Lower lobe of right lung (tissue), 2 donors: Measurements from ENCODE around the gene ASIC4. TPM values are rescaled to one million over a fixed set of nuclear protein-coding genes. Genes with fewer than 3 reads are reported as not detected.

Source experiments
- ATAC-seq, 2 donors: fragments of 200-7000 bp; cut with Tn5 transposase; one replicate each; pipeline ENCODE4 v1.9.1; 2020 to 2022; ENCODE audit warnings: mild to moderate bottlenecking in 2 of 2, moderate library complexity in 2 of 2
- DNase-seq: peaks from one replicate; pipeline ENCODE4 v3.0.0-alpha.2; 2020
- H3K27ac ChIP-seq: fragments of 200-600 bp; one replicate; pipeline ENCODE4 v1.8.0; 2022
- H3K27me3 ChIP-seq: fragments of 200-600 bp; one replicate; pipeline ENCODE4 v1.8.0; 2022; ENCODE audit warnings: low read depth
- H3K36me3 ChIP-seq: fragments of 200-600 bp; one replicate; pipeline ENCODE4 v1.8.0; 2022; ENCODE audit warnings: mild to moderate bottlenecking
- H3K4me1 ChIP-seq: fragments of 200-600 bp; one replicate; pipeline ENCODE4 v1.8.0; 2022
- H3K4me3 ChIP-seq: fragments of 200-600 bp; one replicate; pipeline ENCODE4 v1.8.0; 2022; ENCODE audit warnings: mild to moderate bottlenecking
- H3K9me3 ChIP-seq: fragments of 200-600 bp; one replicate; pipeline ENCODE4 v1.8.0; 2022
- intact Hi-C: fragments of 100-400 bp; cut with DNase I; formaldehyde crosslinking; loops from one replicate; pipeline ENCODE4 v1.11.0; 2022
- long read RNA-seq: library from polyadenylated mRNA; unstranded; transcript quantifications from one replicate; pipeline ENCODE4 v2.0.0, GENCODE V29; 2021
- total RNA-seq: library from RNA; stranded (reverse); fragmentation: NEBNext Ultra II Directional; extraction: Animal tissue kit (Norgen Biotek cat#: 25700); gene quantifications from one replicate; pipeline ENCODE4 v1.2.1, GENCODE V29; 2021
- TF ChIP-seq, protein P1 (sequence below): fragments of 200-600 bp; IDR thresholded peaks from one replicate; pipeline ENCODE4 v1.8.0; 2022; ENCODE audit warnings: antibody characterized with exemption, mild to moderate bottlenecking
- donor health status: DM: no; HTN: yes; CAD: no; lungs with severe emphysema.

Gene ASIC4, protein sequence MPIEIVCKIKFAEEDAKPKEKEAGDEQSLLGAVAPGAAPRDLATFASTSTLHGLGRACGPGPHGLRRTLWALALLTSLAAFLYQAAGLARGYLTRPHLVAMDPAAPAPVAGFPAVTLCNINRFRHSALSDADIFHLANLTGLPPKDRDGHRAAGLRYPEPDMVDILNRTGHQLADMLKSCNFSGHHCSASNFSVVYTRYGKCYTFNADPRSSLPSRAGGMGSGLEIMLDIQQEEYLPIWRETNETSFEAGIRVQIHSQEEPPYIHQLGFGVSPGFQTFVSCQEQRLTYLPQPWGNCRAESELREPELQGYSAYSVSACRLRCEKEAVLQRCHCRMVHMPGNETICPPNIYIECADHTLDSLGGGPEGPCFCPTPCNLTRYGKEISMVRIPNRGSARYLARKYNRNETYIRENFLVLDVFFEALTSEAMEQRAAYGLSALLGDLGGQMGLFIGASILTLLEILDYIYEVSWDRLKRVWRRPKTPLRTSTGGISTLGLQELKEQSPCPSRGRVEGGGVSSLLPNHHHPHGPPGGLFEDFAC
- total RNA-seq = 0.53 TPM
- long read RNA-seq = 0 reads

DNA sequence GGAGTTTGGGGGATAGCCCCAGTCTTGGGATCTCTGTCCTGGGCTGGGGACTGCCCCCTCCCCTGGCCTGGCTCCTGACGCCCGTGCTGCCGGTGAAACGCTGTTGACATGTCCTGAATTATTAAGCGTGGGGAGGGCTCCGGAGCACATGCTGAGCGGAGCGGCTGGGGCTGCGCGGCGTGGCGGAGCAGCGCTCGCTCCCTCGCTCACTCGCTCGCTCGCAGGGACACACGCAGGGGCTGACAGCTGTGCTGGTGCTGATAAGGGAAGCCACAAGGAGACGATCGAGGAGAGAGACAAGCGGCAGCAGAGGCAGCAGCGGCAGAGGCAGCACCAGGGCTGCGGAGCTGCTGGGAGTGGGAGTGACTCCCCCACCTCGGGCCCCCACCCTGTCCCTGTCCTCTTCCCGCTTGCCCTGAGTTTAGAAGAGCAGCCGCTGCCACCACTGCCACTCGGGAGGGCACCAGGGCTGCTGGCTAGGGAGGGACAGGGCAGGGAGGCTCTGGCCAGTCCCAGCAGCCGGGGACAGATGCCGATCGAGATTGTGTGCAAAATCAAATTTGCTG, at the start of gene ASIC4:
Gene ASIC4, plus strand, starts transcription at position 287 of the 566 bp plus-strand sequence. Its CDS starts 243 bp downstream, at position 530.
- intact Hi-C loops = no loop called here
- ATAC-seq = peak in 1 of 2 donors; percentile 3

DNA sequence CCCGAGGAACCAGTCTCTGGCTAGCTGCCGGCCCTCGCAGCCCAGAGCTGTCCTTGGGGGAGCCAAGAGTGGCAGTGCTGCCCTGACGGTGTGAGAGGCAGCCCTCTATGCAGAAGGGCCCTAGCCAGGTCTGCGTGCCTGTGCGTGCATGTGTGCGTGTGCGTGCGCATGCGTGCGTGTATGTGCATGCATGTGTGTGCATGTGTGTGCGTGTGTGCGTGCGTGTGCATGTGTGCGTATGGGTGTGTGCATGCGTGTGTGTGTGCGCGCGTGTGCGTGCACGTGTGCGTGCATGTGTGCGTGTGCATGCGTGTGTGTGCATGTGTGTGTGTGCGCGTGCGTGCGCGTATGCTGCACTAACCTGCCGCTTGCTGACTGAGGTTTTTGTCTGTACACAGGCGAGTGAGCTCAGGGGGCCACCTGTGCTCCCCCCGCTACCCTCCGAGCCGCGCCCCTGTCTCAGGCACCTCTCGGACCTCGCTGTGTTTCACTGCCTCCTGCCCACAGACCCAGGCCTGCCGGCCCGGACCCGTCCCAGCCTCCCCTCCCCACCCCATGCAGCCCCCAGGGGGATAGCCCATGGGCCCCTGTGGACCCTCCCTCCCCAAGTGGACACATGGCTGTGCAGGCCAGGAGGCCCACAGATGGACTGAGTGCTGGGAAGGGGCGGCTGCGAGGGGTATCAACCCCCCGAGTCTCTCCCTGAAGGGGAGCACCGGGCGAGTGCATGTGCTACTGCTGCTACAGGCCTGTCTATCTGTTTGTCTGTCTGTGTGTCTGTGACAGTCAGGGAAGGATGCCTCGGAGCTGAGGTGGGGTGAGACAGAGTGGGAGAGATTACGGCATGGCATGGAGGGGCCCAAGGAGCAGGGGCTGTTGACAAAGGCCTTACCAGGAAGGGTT, 48.4 kb upstream of the ASIC4 start:
- TF ChIP-seq, protein P1, sequence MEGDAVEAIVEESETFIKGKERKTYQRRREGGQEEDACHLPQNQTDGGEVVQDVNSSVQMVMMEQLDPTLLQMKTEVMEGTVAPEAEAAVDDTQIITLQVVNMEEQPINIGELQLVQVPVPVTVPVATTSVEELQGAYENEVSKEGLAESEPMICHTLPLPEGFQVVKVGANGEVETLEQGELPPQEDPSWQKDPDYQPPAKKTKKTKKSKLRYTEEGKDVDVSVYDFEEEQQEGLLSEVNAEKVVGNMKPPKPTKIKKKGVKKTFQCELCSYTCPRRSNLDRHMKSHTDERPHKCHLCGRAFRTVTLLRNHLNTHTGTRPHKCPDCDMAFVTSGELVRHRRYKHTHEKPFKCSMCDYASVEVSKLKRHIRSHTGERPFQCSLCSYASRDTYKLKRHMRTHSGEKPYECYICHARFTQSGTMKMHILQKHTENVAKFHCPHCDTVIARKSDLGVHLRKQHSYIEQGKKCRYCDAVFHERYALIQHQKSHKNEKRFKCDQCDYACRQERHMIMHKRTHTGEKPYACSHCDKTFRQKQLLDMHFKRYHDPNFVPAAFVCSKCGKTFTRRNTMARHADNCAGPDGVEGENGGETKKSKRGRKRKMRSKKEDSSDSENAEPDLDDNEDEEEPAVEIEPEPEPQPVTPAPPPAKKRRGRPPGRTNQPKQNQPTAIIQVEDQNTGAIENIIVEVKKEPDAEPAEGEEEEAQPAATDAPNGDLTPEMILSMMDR = no peak
- H3K9me3 ChIP-seq = no peaks in the 10 kb centered on the region
- H3K4me1 ChIP-seq = no peaks in the 10 kb centered on the region
- DNase-seq = no peak
- no peak overlapping the region for H3K27ac ChIP-seq
- no peak overlapping the region for H3K4me3 ChIP-seq
- H3K27me3 ChIP-seq = no peaks in the 10 kb centered on the region
- ATAC-seq = no peak
- H3K36me3 ChIP-seq = no peaks in the 10 kb centered on the region
- intact Hi-C loops = no loop called here

More for the DNA sequence above, at the start of gene ASIC4:
- no peak for DNase-seq
- H3K4me1 ChIP-seq = peaks cover 12% of the 10 kb centered on the region
- no peak within 1 kb of the TSS for H3K4me3 ChIP-seq
- TF ChIP-seq, protein P1 = no peak
- H3K27me3 ChIP-seq = peaks cover 81% of the 10 kb centered on the region
- H3K27ac ChIP-seq = no peak within 1 kb of the TSS
- H3K9me3 ChIP-seq = no peaks in the 10 kb centered on the region
- no peaks in the 10 kb centered on the region for H3K36me3 ChIP-seq

DNA sequence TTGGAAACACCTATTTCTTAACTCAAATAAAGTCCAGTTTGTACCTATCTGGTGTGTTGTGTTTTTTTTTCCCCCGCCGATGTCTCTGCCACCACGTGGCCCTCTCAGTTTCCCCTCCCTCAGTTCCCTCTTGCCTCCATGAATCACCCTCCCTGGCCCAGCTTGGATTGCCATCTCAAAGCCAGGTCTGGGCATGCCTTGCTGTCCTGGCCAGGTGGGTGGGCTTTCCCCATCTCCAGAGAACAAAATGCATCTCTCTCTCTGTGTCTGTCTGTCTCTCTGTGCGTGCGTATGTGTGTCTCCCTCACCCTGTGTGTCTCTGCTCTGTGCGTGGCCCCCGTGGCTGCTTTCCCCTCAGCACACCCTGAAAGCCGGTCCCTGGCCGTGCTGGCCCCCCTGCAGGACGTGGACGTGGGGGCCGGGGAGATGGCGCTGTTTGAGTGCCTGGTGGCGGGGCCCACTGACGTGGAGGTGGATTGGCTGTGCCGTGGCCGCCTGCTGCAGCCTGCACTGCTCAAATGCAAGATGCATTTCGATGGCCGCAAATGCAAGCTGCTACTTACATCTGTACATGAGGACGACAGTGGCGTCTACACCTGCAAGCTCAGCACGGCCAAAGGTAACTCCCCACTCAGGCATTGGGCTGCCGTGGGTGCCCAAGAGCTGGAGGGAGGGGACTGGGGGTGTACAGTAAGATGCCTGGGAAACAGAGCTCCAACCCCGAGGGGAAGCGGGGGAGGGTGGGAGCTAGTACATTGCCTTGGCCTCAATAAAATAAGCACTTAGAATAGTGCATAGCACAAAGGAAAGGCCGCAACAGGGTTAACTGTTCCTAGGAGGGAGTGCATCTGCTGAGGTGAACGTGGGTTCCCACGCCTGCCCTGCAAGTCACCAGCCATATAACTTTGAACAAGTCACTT, 47.2 kb upstream of the ASIC4 start:
- ATAC-seq (no peak), DNase-seq (no peak)
- H3K9me3 ChIP-seq = no peaks in the 10 kb centered on the region
- no peaks in the 10 kb centered on the region for H3K4me1 ChIP-seq
- H3K27ac ChIP-seq = no peak overlapping the region
- intact Hi-C loops = no loop called here
- H3K27me3 ChIP-seq = no peaks in the 10 kb centered on the region
- H3K4me3 ChIP-seq = no peak overlapping the region
- TF ChIP-seq, protein P1 = no peak
- no peaks in the 10 kb centered on the region for H3K36me3 ChIP-seq

DNA sequence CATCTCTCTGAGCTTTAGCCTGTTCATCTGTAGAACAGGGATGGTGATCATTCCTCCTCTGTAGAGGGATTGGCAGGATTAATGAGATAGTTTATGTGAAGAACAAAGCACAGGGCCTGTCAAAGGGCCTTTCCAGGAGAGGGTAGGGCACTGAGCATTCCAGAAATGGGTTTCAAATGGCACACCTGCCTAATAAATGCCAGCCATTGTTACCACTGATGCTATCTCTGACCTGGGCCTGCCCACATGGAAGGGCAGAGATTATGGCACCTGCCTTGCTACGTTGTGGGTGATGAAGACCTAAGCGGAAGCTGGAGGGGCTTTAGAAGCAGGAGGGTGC, 46.6 kb upstream of the ASIC4 start:
- Histone ChIP-seq H3K27me3 (peaks cover 3% of the 10 kb centered on the region), H3K36me3 (no peaks in the 10 kb centered on the region), H3K4me1 (no peaks in the 10 kb centered on the region), H3K9me3 (no peaks in the 10 kb centered on the region), H3K4me3 (no peak overlapping the region), H3K27ac (no peak overlapping the region)
- intact Hi-C loops = no loop called here
- no peak for ATAC-seq
- TF ChIP-seq, protein P1 = no peak
- DNase-seq = no peak
